DMS153 (cell line): Measurements from ENCODE around the gene OR4E1.
"Not testable (repeated sequence)": the region's sequence is repeated elsewhere in the genome, so short reads cannot be mapped to it uniquely, and the experiment has no call there.

Experiments used
- DNase-seq: peaks from one replicate; lab custom pipeline; 2025; lab: John Stamatoyannopoulos, UW

OR4E1 gene

GRCh38 chr14:21653331-21653885 lies 20.2 kb downstream of the OR4E1 start, which contains the start of gene OR4E2:
Gene OR4E2, plus strand, starts transcription at chr14:21653835. Its CDS starts 11,248 bp downstream, at chr14:21665083.
- DNase-seq = no peak

- DNase-seq = peak; percentile 3
Measured at GRCh38 chr14:21652209-21652808, 21.3 kb downstream of the OR4E1 start.

- no peak for DNase-seq
Measured at GRCh38 chr14:21647380-21647779, 26.2 kb downstream of the OR4E1 start.

- DNase-seq = no peak
Measured at GRCh38 chr14:21643407-21643806, 30.2 kb downstream of the OR4E1 start.

GRCh38 chr14:21642683-21643082 lies 30.9 kb downstream of the OR4E1 start:
- DNase-seq = no peak

GRCh38 chr14:21634840-21635239 lies 38.8 kb downstream of the OR4E1 start, which contains the start of gene OR10G2:
Gene OR10G2, minus strand, starts transcription at chr14:21634940. Its CDS starts 98 bp downstream, at chr14:21634842.
- DNase-seq = no peak

GRCh38 chr14:21631084-21631483 lies 42.5 kb downstream of the OR4E1 start:
- peak; percentile 18 for DNase-seq

- DNase-seq = not testable (repeated sequence)
Measured at GRCh38 chr14:21630503-21630902, 43.1 kb downstream of the OR4E1 start.

GRCh38 chr14:21626491-21627230 lies 47.0 kb downstream of the OR4E1 start:
- DNase-seq = no peak
